GM18502 (cell line): ENCODE measurements around the gene DLX2.
A peak's percentile ranks its signal among the peaks of the same experiment; 100 is the strongest.
"Not testable (repeated sequence)": the region's sequence is repeated elsewhere in the genome, so short reads cannot be mapped to it uniquely, and the experiment has no call there.

Experiments used
- ATAC-seq: cut with Tn5 transposase; IDR thresholded peaks from one replicate; pipeline ENCODE4 v1.9.1; 2021; ENCODE audit warnings: mild to moderate bottlenecking; ENCODE audit not compliant: unreplicated experiment, poor library complexity

The DLX2 gene

GRCh38 chr2:172084645-172085459, 17.8 kb downstream of the DLX2 start:
- peak; percentile 91 for ATAC-seq

GRCh38 chr2:172084395-172084644, 18.4 kb downstream of the DLX2 start:
- ATAC-seq = no peak

- no peak for ATAC-seq
These were observed 18.9 kb downstream of the DLX2 start for GRCh38 chr2:172083628-172084394.

GRCh38 chr2:172082944-172083627, 19.6 kb downstream of the DLX2 start:
- no peak for ATAC-seq

- ATAC-seq = no peak
These were observed 20.4 kb downstream of the DLX2 start for GRCh38 chr2:172082105-172082943.

- ATAC-seq = no peak
These were observed 21.3 kb downstream of the DLX2 start for GRCh38 chr2:172081221-172082022.

- no peak for ATAC-seq
These were observed 22.0 kb downstream of the DLX2 start for GRCh38 chr2:172080641-172081220.

- no peak for ATAC-seq
These were observed 22.7 kb downstream of the DLX2 start for GRCh38 chr2:172079838-172080640.

- ATAC-seq = no peak
These were observed 23.3 kb downstream of the DLX2 start for GRCh38 chr2:172079416-172079815.

- ATAC-seq = no peak
These were observed 28.4 kb downstream of the DLX2 start for GRCh38 chr2:172074254-172074653.

GRCh38 chr2:172073518-172073917, 29.2 kb downstream of the DLX2 start:
- ATAC-seq = no peak

- no peak for ATAC-seq
These were observed 30.0 kb downstream of the DLX2 start for GRCh38 chr2:172072706-172073105.

GRCh38 chr2:172072303-172072702, 30.4 kb downstream of the DLX2 start:
- ATAC-seq = no peak

- ATAC-seq = no peak
These were observed 31.8 kb downstream of the DLX2 start for GRCh38 chr2:172070936-172071335.

- not testable (repeated sequence) for ATAC-seq
These were observed 34.8 kb downstream of the DLX2 start for GRCh38 chr2:172067905-172068304.

GRCh38 chr2:172066394-172066886, 36.3 kb downstream of the DLX2 start:
- no peak for ATAC-seq

GRCh38 chr2:172065111-172065510, 37.6 kb downstream of the DLX2 start:
- ATAC-seq = no peak

- no peak for ATAC-seq
These were observed 39.3 kb downstream of the DLX2 start for GRCh38 chr2:172063446-172063845.
